Stimulated activated CD8-positive, alpha-beta memory T cell treated with anti-CD3 and anti-CD28 coated beads, Interleukin-7, amount 100 ng/mL, for 4 hours (primary cell): ENCODE results near the gene UBE2F.

ENCODE experiments used
- DNase-seq, 2 donors: peaks; one replicate each; pipeline ENCODE4 v3.0.0-alpha.2; 2020; ENCODE audit warnings: low read depth in 2 of 2

Gene UBE2F

GRCh38 chr2:238079874-238080327, 113.1 kb downstream of the UBE2F start:
- DNase-seq = no peak

GRCh38 chr2:238080518-238080917, 113.7 kb downstream of the UBE2F start:
- DNase-seq = no peak

GRCh38 chr2:238081150-238081549, 114.3 kb downstream of the UBE2F start:
- DNase-seq = no peak

GRCh38 chr2:238081561-238081960, 114.7 kb downstream of the UBE2F start:
- DNase-seq = no peak

- no peak for DNase-seq
Observed at GRCh38 chr2:238082151-238082550, 115.3 kb downstream of the UBE2F start.

GRCh38 chr2:238082827-238083226, 116.0 kb downstream of the UBE2F start:
- DNase-seq = no peak

- DNase-seq = no peak
Observed at GRCh38 chr2:238083919-238084318, 117.1 kb downstream of the UBE2F start.

- DNase-seq = no peak
Observed at GRCh38 chr2:238084761-238085160, 117.9 kb downstream of the UBE2F start.

GRCh38 chr2:238085899-238086298, 119.1 kb downstream of the UBE2F start:
- DNase-seq = no peak

GRCh38 chr2:238087211-238087610, 120.4 kb downstream of the UBE2F start:
- DNase-seq = no peak

- no peak for DNase-seq
Observed at GRCh38 chr2:238090887-238091286, 124.1 kb downstream of the UBE2F start.

GRCh38 chr2:238091436-238092060, 124.7 kb downstream of the UBE2F start:
- no peak for DNase-seq
